ENCODE results near the gene LRSAM1. TPM values are rescaled to one million over a fixed set of nuclear protein-coding genes. Genes with fewer than 3 reads are reported as not detected.

LRSAM1 gene
- total and polyA plus RNA-seq, 7 experiments from 2014 or later: 4.0 to 23.3 (median 17.6) TPM

GRCh38 chr9:127474592-127474991 is 23.3 kb downstream of the LRSAM1 start:
- no peaks in the 10 kb centered on the region for H3K27me3 ChIP-seq (ENCODE audit: control insufficient read depth in 2 of 2, insufficient read depth in 2 of 2, low read length in 2 of 2)
- H3K4me1 ChIP-seq (ENCODE audit: control insufficient read depth in 2 of 2, insufficient read depth in 2 of 2, low read length in 2 of 2): no peaks in the 10 kb centered on the region
- Mint-ChIP-seq H3K27me3 (no peaks in the 10 kb centered on the region), H3K9me3 (no peaks in the 10 kb centered on the region), H3K36me3 (peaks cover 6 to 29% (median 15%) of the 10 kb centered on the region in 5 donors), H3K4me3 (no peak overlapping the region), H3K4me1 (no peaks in the 10 kb centered on the region), H3K27ac (no peak overlapping the region)
- H3K9me3 ChIP-seq (ENCODE audit: control insufficient read depth in 2 of 3, low read length in 3 of 3): no peaks in the 10 kb centered on the region
- DNase-seq (no peak), ATAC-seq (no peak)
- H3K36me3 ChIP-seq (ENCODE audit: control insufficient read depth in 2 of 3, insufficient read depth in 3 of 3, low read length in 3 of 3): peaks cover 0 to 19% (median 0%) of the 10 kb centered on the region in 3 experiments
- ChIA-PET POLR2A (no interaction called here), CTCF (no interaction called here)
- no peak overlapping the region for H3K4me3 ChIP-seq (ENCODE audit: low read length)
- intact Hi-C loops (cut with micrococcal nuclease): no loop called here
- no peak overlapping the region for H3K27ac ChIP-seq (ENCODE audit: low read depth, low read length)

DNA sequence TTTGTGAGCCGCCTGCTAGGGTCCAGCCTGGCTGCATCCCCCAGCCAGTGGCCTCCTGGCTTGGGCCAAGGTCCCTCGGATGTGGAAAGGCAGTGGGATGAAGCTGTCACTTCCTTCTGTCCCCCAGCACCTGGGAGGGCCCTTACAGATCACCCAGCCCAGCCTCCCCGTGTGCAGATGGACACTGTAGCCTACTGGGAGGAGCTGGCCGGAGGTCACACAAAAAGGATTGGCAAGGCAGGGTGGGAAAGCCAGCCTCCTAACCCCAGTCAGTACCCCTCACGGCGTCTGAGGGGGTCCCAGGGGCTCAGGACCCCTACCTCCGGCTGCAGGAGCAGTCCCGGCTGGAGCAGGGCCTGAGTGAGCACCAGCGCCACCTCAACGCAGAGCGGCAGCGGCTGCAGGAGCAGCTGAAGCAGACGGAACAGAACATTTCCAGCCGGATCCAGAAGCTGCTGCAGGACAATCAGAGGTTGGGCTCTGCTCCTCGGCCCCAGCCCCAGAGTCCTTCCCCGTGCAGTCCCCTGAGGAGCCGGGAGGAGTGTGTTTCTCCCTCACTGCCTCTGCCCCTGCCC is 28.3 kb downstream of the LRSAM1 start:
- Histone ChIP-seq H3K27ac (ENCODE audit: low read depth, low read length) (no peak overlapping the region), H3K4me1 (ENCODE audit: control insufficient read depth in 2 of 2, insufficient read depth in 2 of 2, low read length in 2 of 2) (no peaks in the 10 kb centered on the region), H3K4me3 (ENCODE audit: low read length) (no peak overlapping the region), H3K9me3 (ENCODE audit: control insufficient read depth in 2 of 3, low read length in 3 of 3) (no peaks in the 10 kb centered on the region), H3K36me3 (ENCODE audit: control insufficient read depth in 2 of 3, insufficient read depth in 3 of 3, low read length in 3 of 3) (peaks cover 0 to 27% (median 0%) of the 10 kb centered on the region in 3 experiments), H3K27me3 (ENCODE audit: control insufficient read depth in 2 of 2, insufficient read depth in 2 of 2, low read length in 2 of 2) (no peaks in the 10 kb centered on the region)
- no peak for ATAC-seq
- intact Hi-C loops (cut with micrococcal nuclease): no loop called here
- POLR2A ChIA-PET: no interaction called here
- Mint-ChIP-seq H3K27ac (no peak overlapping the region), H3K9me3 (no peaks in the 10 kb centered on the region), H3K4me1 (no peaks in the 10 kb centered on the region), H3K36me3 (peaks cover 0 to 24% (median under 1%) of the 10 kb centered on the region in 5 donors), H3K27me3 (no peaks in the 10 kb centered on the region), H3K4me3 (no peak overlapping the region)
- DNase-seq: no peak
- CTCF ChIA-PET: no interaction called here

DNA sequence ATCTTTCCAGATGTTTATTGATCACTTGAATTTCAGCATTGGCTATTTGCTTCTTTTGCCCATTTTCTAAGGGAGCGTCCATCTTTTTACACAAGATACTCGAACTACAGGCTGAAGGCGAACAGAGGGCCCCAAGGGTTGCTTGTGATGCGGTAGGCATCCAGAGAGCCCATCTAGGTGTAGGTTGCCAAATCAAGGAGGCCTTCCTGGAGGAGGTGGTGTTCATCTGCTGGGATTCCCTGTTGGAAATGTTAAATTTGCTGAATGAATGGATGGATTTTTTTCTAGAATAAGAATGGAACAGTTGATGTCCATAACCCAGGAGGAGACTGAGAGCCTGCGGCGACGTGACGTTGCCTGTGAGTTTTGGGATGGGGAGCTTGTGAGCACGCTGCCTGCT is 31.4 kb downstream of the LRSAM1 start:
- H3K36me3 ChIP-seq (ENCODE audit: control insufficient read depth in 2 of 3, insufficient read depth in 3 of 3, low read length in 3 of 3): peaks cover 0 to 43% (median 0%) of the 10 kb centered on the region in 3 experiments

GRCh38 chr9:127485995-127486394 is 34.7 kb downstream of the LRSAM1 start:
- intact Hi-C loops (cut with micrococcal nuclease): no loop called here
- Histone ChIP-seq H3K27me3 (ENCODE audit: control insufficient read depth in 2 of 2, insufficient read depth in 2 of 2, low read length in 2 of 2) (no peaks in the 10 kb centered on the region), H3K4me1 (ENCODE audit: control insufficient read depth in 2 of 2, insufficient read depth in 2 of 2, low read length in 2 of 2) (no peaks in the 10 kb centered on the region), H3K27ac (ENCODE audit: low read depth, low read length) (no peak overlapping the region), H3K4me3 (ENCODE audit: low read length) (no peak overlapping the region), H3K36me3 (ENCODE audit: control insufficient read depth in 2 of 3, insufficient read depth in 3 of 3, low read length in 3 of 3) (peaks cover 0 to 43% (median 0%) of the 10 kb centered on the region in 3 experiments), H3K9me3 (ENCODE audit: control insufficient read depth in 2 of 3, low read length in 3 of 3) (no peaks in the 10 kb centered on the region)
- Mint-ChIP-seq H3K9me3 (no peaks in the 10 kb centered on the region), H3K36me3 (peaks cover 1 to 27% (median 9%) of the 10 kb centered on the region in 5 donors), H3K27ac (no peak overlapping the region), H3K27me3 (no peaks in the 10 kb centered on the region), H3K4me3 (no peak overlapping the region), H3K4me1 (no peaks in the 10 kb centered on the region)
- no peak for ATAC-seq
- DNase-seq: no peak
- POLR2A ChIA-PET: no interaction called here
- CTCF ChIA-PET: no interaction called here

More for the DNA sequence above, 31.4 kb downstream of the LRSAM1 start:
- intact Hi-C loops (cut with micrococcal nuclease): no loop called here
- Mint-ChIP-seq H3K4me3 (no peak overlapping the region), H3K4me1 (no peaks in the 10 kb centered on the region), H3K27ac (no peak overlapping the region), H3K27me3 (no peaks in the 10 kb centered on the region), H3K36me3 (peaks cover 1 to 35% (median 4%) of the 10 kb centered on the region in 5 donors), H3K9me3 (no peaks in the 10 kb centered on the region)
- POLR2A ChIA-PET: no interaction called here
- CTCF ChIA-PET: interaction anchor here (0.6 kb wide), 1 partner anchor 41 kb away, joined by 3 read pairs; no protein-coding TSS in a partner anchor
- Histone ChIP-seq H3K4me1 (ENCODE audit: control insufficient read depth in 2 of 2, insufficient read depth in 2 of 2, low read length in 2 of 2) (no peaks in the 10 kb centered on the region), H3K27ac (ENCODE audit: low read depth, low read length) (no peak overlapping the region), H3K4me3 (ENCODE audit: low read length) (no peak overlapping the region), H3K9me3 (ENCODE audit: control insufficient read depth in 2 of 3, low read length in 3 of 3) (no peaks in the 10 kb centered on the region), H3K27me3 (ENCODE audit: control insufficient read depth in 2 of 2, insufficient read depth in 2 of 2, low read length in 2 of 2) (no peaks in the 10 kb centered on the region)
- ATAC-seq (no peak), DNase-seq (no peak)

- CTCF ChIA-PET: no interaction called here
- Mint-ChIP-seq H3K27me3 (no peaks in the 10 kb centered on the region), H3K27ac (peak overlapping the region in 2 of 9 donors; percentile 9 to 21), H3K9me3 (no peaks in the 10 kb centered on the region), H3K4me1 (no peaks in the 10 kb centered on the region), H3K4me3 (no peak overlapping the region), H3K36me3 (peaks cover 1 to 35% (median 12%) of the 10 kb centered on the region in 5 donors)
- Histone ChIP-seq H3K27ac (ENCODE audit: low read depth, low read length) (no peak overlapping the region), H3K4me1 (ENCODE audit: control insufficient read depth in 2 of 2, insufficient read depth in 2 of 2, low read length in 2 of 2) (no peaks in the 10 kb centered on the region), H3K4me3 (ENCODE audit: low read length) (no peak overlapping the region), H3K36me3 (ENCODE audit: control insufficient read depth in 2 of 3, insufficient read depth in 3 of 3, low read length in 3 of 3) (peaks cover 0 to 63% (median 0%) of the 10 kb centered on the region in 3 experiments), H3K9me3 (ENCODE audit: control insufficient read depth in 2 of 3, low read length in 3 of 3) (no peaks in the 10 kb centered on the region), H3K27me3 (ENCODE audit: control insufficient read depth in 2 of 2, insufficient read depth in 2 of 2, low read length in 2 of 2) (no peaks in the 10 kb centered on the region)
- POLR2A ChIA-PET: no interaction called here
- ATAC-seq: no peak
- intact Hi-C loops (cut with micrococcal nuclease): no loop called here
- DNase-seq: no peak
Observed at GRCh38 chr9:127488946-127489345, 37.6 kb downstream of the LRSAM1 start.

DNA sequence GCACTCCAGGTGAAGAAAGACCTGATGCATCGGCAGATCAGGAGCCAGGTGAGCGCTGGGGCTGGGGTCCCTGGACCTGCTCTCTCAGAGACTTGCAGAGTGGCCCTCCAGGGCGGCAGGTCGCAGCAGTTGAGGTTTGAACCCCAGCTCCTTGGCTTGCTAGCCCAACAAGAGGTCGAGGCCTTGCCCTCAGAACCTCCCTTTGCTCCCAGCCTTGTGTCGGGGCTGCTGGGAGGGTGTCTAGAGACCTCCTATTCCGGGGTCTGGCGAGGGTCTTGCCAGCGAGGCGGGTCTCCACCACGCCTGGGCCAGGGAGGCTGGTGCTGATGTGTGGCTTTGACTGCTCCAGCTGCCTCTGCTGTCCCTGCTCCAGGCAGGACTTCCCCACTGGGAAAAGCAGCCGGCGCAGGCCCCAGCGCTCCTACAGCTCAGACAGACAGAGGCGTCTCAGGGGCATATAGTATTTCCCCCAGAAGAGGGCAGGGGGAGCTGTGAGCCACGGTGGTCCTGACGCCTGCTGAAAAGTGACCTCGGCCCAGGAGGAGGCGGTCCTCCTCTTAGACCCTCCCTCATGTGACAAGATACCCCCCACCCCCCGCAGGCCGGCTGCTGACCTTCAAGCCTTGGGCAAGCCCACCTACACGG is 38.3 kb downstream of the LRSAM1 start:
- intact Hi-C loops (cut with micrococcal nuclease): no loop called here

More for the DNA sequence above, 38.3 kb downstream of the LRSAM1 start:
- H3K9me3 ChIP-seq (ENCODE audit: control insufficient read depth in 2 of 3, low read length in 3 of 3): no peaks in the 10 kb centered on the region
- no peaks in the 10 kb centered on the region for H3K27me3 Mint-ChIP-seq
- no peaks in the 10 kb centered on the region for H3K27me3 ChIP-seq (ENCODE audit: control insufficient read depth in 2 of 2, insufficient read depth in 2 of 2, low read length in 2 of 2)
- no peaks in the 10 kb centered on the region for H3K9me3 Mint-ChIP-seq
- no peaks in the 10 kb centered on the region for H3K4me1 Mint-ChIP-seq
- POLR2A ChIA-PET: no interaction called here
- no peak overlapping the region for H3K27ac ChIP-seq (ENCODE audit: low read depth, low read length)
- no peak for ATAC-seq
- peaks cover 0 to 66% (median 0%) of the 10 kb centered on the region in 3 experiments for H3K36me3 ChIP-seq (ENCODE audit: control insufficient read depth in 2 of 3, insufficient read depth in 3 of 3, low read length in 3 of 3)
- no peaks in the 10 kb centered on the region for H3K4me1 ChIP-seq (ENCODE audit: control insufficient read depth in 2 of 2, insufficient read depth in 2 of 2, low read length in 2 of 2)
- peak overlapping the region in 1 of 9 donors; percentile 39 for H3K27ac Mint-ChIP-seq
- H3K36me3 Mint-ChIP-seq: peaks cover 1 to 35% (median 12%) of the 10 kb centered on the region in 5 donors
- DNase-seq: no peak
- H3K4me3 Mint-ChIP-seq: no peak overlapping the region
- CTCF ChIA-PET: no interaction called here
- no peak overlapping the region for H3K4me3 ChIP-seq (ENCODE audit: low read length)

Data from naive thymus-derived CD4-positive, alpha-beta T cell (primary cell).